HepG2 (cell line): ENCODE measurements around the gene LOC128125822.

Experiments used
- AHDC1 ChIP-seq: sonication (generic); formaldehyde crosslinking; IDR thresholded peaks from 2 replicates; pipeline ENCODE4 v1.5.1; 2020; ENCODE audit warnings: mild to moderate bottlenecking, missing genetic modification reagents, borderline replicate concordance
- ASH2L ChIP-seq: fragments of 300-600, 200-600 bp; sonication (generic); IDR thresholded peaks from 2 replicates; pipeline ENCODE4 v1.7.0; 2017; ENCODE audit warnings: low read depth, mild to moderate bottlenecking, moderate library complexity, mixed read lengths, low read length; ENCODE audit not compliant: insufficient read length
- BHLHE40 ChIP-seq: IDR thresholded peaks from 2 replicates; pipeline ENCODE4 v1.6.1; 2011; ENCODE audit warnings: low read length, improper control_type of control experiment
- EP300 ChIP-seq, 3 experiments: sonication (generic) in 1 of 3; formaldehyde crosslinking in 1 of 3; IDR thresholded peaks; 2 replicates each; pipeline versions ENCODE4 v1.5.1 to v1.6.1; 2011 to 2020; ENCODE audit warnings: low read depth in 2 of 3, low read length in 2 of 3, borderline replicate concordance in 1 of 3, improper control_type of control experiment in 1 of 3, mild to moderate bottlenecking in 1 of 3, missing genetic modification reagents in 1 of 3, moderate library complexity in 1 of 3
- HDAC1 ChIP-seq: sonication (generic); formaldehyde crosslinking; IDR thresholded peaks from 2 replicates; pipeline ENCODE4 v1.5.1; 2020; ENCODE audit warnings: mild to moderate bottlenecking, missing genetic modification reagents
- HDAC2 ChIP-seq: sonication (generic); formaldehyde crosslinking; IDR thresholded peaks from 2 replicates; pipeline ENCODE4 v1.4.0; 2020; ENCODE audit warnings: missing genetic modification reagents
- KAT8 ChIP-seq: IDR thresholded peaks from 2 replicates; pipeline ENCODE4 v1.6.1; 2016; ENCODE audit warnings: missing genetic modification reagents, missing compliant biosample characterization
- NR2C2 ChIP-seq: sonication (generic); formaldehyde crosslinking; IDR thresholded peaks from 2 replicates; pipeline ENCODE4 v1.4.0; 2020; ENCODE audit warnings: missing genetic modification reagents, mild to moderate bottlenecking, moderate library complexity, borderline replicate concordance
- NR2F1 ChIP-seq, 2 experiments: fragments of 450-650 bp in 1 of 2; formaldehyde crosslinking in 1 of 2; IDR thresholded peaks; 2 replicates each; pipeline versions ENCODE4 v1.5.0 to v1.6.1; 2016 to 2020; ENCODE audit warnings: mild to moderate bottlenecking in 1 of 2, missing compliant biosample characterization in 1 of 2, missing genetic modification reagents in 1 of 2, moderate library complexity in 1 of 2
- RCOR2 ChIP-seq: IDR thresholded peaks from 2 replicates; pipeline ENCODE4 v1.6.1; 2016; ENCODE audit warnings: missing biosample characterization, missing genetic modification reagents
- RORA ChIP-seq: sonication (generic); formaldehyde crosslinking; IDR thresholded peaks from 2 replicates; pipeline ENCODE4 v1.5.0; 2020; ENCODE audit warnings: mild to moderate bottlenecking, missing genetic modification reagents, moderate library complexity
- SMAD3 ChIP-seq: sonication (generic); formaldehyde crosslinking; IDR thresholded peaks from 2 replicates; pipeline ENCODE4 v1.4.0; 2020; ENCODE audit warnings: missing genetic modification reagents
- SSRP1 ChIP-seq: IDR thresholded peaks from 2 replicates; pipeline ENCODE4 v1.6.1; 2016; ENCODE audit warnings: control low read depth
- TCF7 ChIP-seq: sonication (generic); IDR thresholded peaks from 2 replicates; pipeline ENCODE4 v1.6.1; 2016; ENCODE audit warnings: antibody characterized with exemption, low read depth
- TGIF2 ChIP-seq: IDR thresholded peaks from 2 replicates; pipeline ENCODE4 v1.6.1; 2016; ENCODE audit warnings: control low read depth, missing compliant biosample characterization
- THAP11 ChIP-seq: IDR thresholded peaks from 2 replicates; pipeline ENCODE4 v1.6.1; 2016; ENCODE audit warnings: missing biosample characterization, missing genetic modification reagents
- THRA ChIP-seq: sonication (generic); formaldehyde crosslinking; IDR thresholded peaks from 2 replicates; pipeline ENCODE4 v1.4.0; 2020; ENCODE audit warnings: missing genetic modification reagents, borderline replicate concordance
- XRCC5 ChIP-seq: fragments of 200-400 bp; formaldehyde crosslinking; optimal IDR thresholded peaks from 2 replicates; pipeline ENCODE3; 2017; ENCODE audit warnings: mild to moderate bottlenecking, low read length
- ZNF12 ChIP-seq: sonication (generic); formaldehyde crosslinking; IDR thresholded peaks from 2 replicates; pipeline ENCODE4 v1.5.0; 2020; ENCODE audit warnings: missing genetic modification reagents
- ZNF549 ChIP-seq: sonication (generic); formaldehyde crosslinking; IDR thresholded peaks from 2 replicates; pipeline ENCODE4 v1.5.0; 2020; ENCODE audit warnings: missing genetic modification reagents
- ZNF569 ChIP-seq: sonication (generic); formaldehyde crosslinking; IDR thresholded peaks from 2 replicates; pipeline ENCODE4 v1.5.0; 2020; ENCODE audit warnings: mild to moderate bottlenecking, missing genetic modification reagents, moderate library complexity, borderline replicate concordance
- TF ChIP-seq, protein P1 (sequence below): sonication (generic); formaldehyde crosslinking; IDR thresholded peaks from 2 replicates; pipeline ENCODE4 v1.4.0; 2020; ENCODE audit warnings: missing genetic modification reagents, mild to moderate bottlenecking, borderline replicate concordance

The LOC128125822 gene

DNA sequence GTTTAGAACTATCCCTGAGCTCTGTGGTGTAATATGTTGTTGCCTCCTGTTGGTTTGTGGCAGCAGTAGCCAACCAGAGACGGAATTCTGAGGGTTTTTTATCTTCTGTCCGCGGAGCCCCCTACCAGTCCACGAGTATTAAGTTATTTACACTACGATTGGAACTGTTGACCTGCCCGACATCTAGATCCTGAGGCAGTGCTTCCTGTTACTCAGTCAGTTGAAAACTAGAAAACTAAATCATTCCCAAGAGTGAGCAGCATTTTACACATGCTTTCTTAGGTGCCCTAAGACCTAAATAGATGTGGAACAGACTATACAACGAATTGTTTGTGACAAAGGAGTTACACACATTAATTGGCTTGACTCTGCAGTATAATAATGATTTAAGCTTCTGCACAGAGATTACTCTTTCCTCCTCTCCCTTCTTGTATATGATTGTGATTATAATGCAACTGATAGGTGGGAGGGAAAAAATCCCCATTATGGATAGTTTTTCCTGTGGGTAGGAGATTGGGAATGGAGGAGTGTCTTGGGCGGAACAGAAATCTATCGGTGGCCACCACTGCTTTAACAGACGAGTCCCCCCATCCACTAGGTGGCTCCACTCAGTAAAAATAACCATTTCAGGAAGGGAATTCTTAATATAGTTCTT, 1.7 kb downstream of the LOC128125822 start (continued):
- TF ChIP-seq NR2F1 (CRISPR knock-in tag; IDR thresholded peaks at IDR 0.05), result 0 out of 4 replicates have a peak, but pooled peaks of 1 of the 2 experiments have one; percentile 39
- no peak for TF ChIP-seq ZNF549 (CRISPR knock-in tag)
- TF ChIP-seq HDAC1 (CRISPR knock-in tag), result peak; percentile 58; the same call in 1 of the 2 replicates
- TF ChIP-seq HDAC2 (CRISPR knock-in tag), result peak; percentile 46; the same call in 1 of the 2 replicates
- peak; percentile 45 for TF ChIP-seq ASH2L
- 0 out of 2 replicates have a peak, but pooled peaks have one; percentile 4 for TF ChIP-seq ZNF12 (CRISPR knock-in tag)
- peak; percentile 95; the same call in 1 of the 2 replicates for TF ChIP-seq RORA
- TF ChIP-seq BHLHE40, result no peak
- TF ChIP-seq EP300 (IDR thresholded peaks at IDR 0.05; ENCODE audit: low read depth in 2 of 2, low read length in 2 of 2), result peak in 1 of 2 experiments; percentile 51; a peak in 1 of 4 replicates
- TF ChIP-seq EP300 (CRISPR knock-in tag; IDR thresholded peaks at IDR 0.05; ENCODE audit: borderline replicate concordance), result no peak
- no peak for TF ChIP-seq ZNF569
- TF ChIP-seq, protein P1, sequence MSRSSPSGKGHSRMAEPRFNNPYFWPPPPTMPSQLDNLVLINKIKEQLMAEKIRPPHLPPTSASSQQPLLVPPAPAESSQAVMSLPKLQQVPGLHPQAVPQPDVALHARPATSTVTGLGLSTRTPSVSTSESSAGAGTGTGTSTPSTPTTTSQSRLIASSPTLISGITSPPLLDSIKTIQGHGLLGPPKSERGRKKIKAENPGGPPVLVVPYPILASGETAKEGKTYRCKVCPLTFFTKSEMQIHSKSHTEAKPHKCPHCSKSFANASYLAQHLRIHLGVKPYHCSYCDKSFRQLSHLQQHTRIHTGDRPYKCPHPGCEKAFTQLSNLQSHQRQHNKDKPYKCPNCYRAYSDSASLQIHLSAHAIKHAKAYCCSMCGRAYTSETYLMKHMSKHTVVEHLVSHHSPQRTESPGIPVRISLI (CRISPR knock-in tag), result peak; percentile 47; the same call in 1 of the 2 replicates
- TF ChIP-seq XRCC5, result peak; percentile 48
- peak; percentile 88 for TF ChIP-seq SSRP1
- TF ChIP-seq TGIF2 (CRISPR knock-in tag), result peak; percentile 60; the same call in 1 of the 2 replicates
- 0 out of 2 replicates have a peak, but pooled peaks have one; percentile 44 for TF ChIP-seq NR2C2 (CRISPR knock-in tag)
- TF ChIP-seq RCOR2 (CRISPR knock-in tag), result peak; percentile 86
- peak; percentile 82; the same call in 1 of the 2 replicates for TF ChIP-seq SMAD3 (CRISPR knock-in tag)
- no peak for TF ChIP-seq TCF7
- 0 out of 2 replicates have a peak, but pooled peaks have one; percentile 9 for TF ChIP-seq THRA (CRISPR knock-in tag)
- peak; percentile 68 for TF ChIP-seq KAT8 (CRISPR knock-in tag)
- TF ChIP-seq THAP11 (CRISPR knock-in tag), result peak; percentile 63
- TF ChIP-seq AHDC1 (CRISPR knock-in tag), result peak; percentile 47; the same call in 1 of the 2 replicates
